Tibial artery (tissue), 4 donors: ENCODE data around the gene SLIT3.

ENCODE experiments used
- DNase-seq, 2 donors: peaks; one replicate each; pipeline ENCODE4 v3.0.0-alpha.2; 2019
- H3K27ac ChIP-seq, 2 donors: fragments of 200-600 bp; sonication (generic) in 1 of 2; 1 replicate in 1 of 2; 2 replicates in 1 of 2; pipeline ENCODE4 v1.5.1; 2018 to 2019; ENCODE audit warnings: mild to moderate bottlenecking in 1 of 2
- H3K27me3 ChIP-seq, 2 donors: fragments of 200-600 bp; sonication (generic) in 1 of 2; one replicate each; pipeline versions ENCODE4 v1.5.1 to v1.6.0; 2016 to 2019
- H3K36me3 ChIP-seq, 3 donors: fragments of 200-600 bp; sonication (generic) in 2 of 3; one replicate each; pipeline ENCODE4 v1.5.1; 2016 to 2019; ENCODE audit warnings: mild to moderate bottlenecking in 2 of 3
- H3K4me1 ChIP-seq, 4 donors: fragments of 200-600 bp; sonication (generic) in 2 of 4; 1 replicate in 3 of 4; 2 replicates in 1 of 4; pipeline ENCODE4 v1.5.1; 2016 to 2019
- H3K4me3 ChIP-seq, 2 donors: fragments of 200-600 bp; sonication (generic) in 1 of 2; 1 replicate in 1 of 2; 2 replicates in 1 of 2; pipeline ENCODE4 v1.5.1; 2018 to 2019; ENCODE audit warnings: mild to moderate bottlenecking in 2 of 2
- H3K9me3 ChIP-seq, 3 donors: fragments of 200-600 bp; sonication (generic) in 1 of 3; one replicate each; pipeline ENCODE4 v1.5.1; 2016 to 2019
- CTCF ChIP-seq, 2 experiments: fragments of 200-600 bp in 1 of 2; fragments of 450-650 bp in 1 of 2; IDR thresholded peaks; one replicate each; pipeline ENCODE4 v1.5.1; 2017 to 2019; ENCODE audit warnings: antibody characterized with exemption in 2 of 2, mild to moderate bottlenecking in 1 of 2, moderate library complexity in 1 of 2
- intact Hi-C: fragments of 100-400 bp; cut with DNase I; formaldehyde crosslinking; loops from one replicate; pipeline ENCODE4 v1.15.0; 2023; ENCODE audit warnings: low total_unique reads

SLIT3 gene

GRCh38 chr5:169164481-169164925 is 136.4 kb downstream of the SLIT3 start:
- no peaks in the 10 kb centered on the region for H3K27me3 ChIP-seq
- H3K36me3 ChIP-seq: no peaks in the 10 kb centered on the region
- H3K9me3 ChIP-seq: peaks cover 0 to under 1% (median 0%) of the 10 kb centered on the region in 3 donors
- peaks cover 0 to 66% (median 47%) of the 10 kb centered on the region in 4 donors for H3K4me1 ChIP-seq
- peak overlapping the region; percentile 31 to 48 for H3K27ac ChIP-seq
- intact Hi-C loops: no loop called here
- no peak overlapping the region for H3K4me3 ChIP-seq
- no peak for TF ChIP-seq CTCF (IDR thresholded peaks at IDR 0.05)
- DNase-seq: peak in 1 of 2 donors; percentile 82

- intact Hi-C loops: no loop called here
- Histone ChIP-seq H3K4me3 (no peak overlapping the region), H3K9me3 (peaks cover 8 to 19% (median 10%) of the 10 kb centered on the region in 3 donors), H3K27ac (peak overlapping the region; percentile 81 to 83), H3K4me1 (peaks cover 0 to 45% (median 34%) of the 10 kb centered on the region in 4 donors), H3K36me3 (no peaks in the 10 kb centered on the region), H3K27me3 (no peaks in the 10 kb centered on the region)
- DNase-seq: no peak
- TF ChIP-seq CTCF (IDR thresholded peaks at IDR 0.05): no peak
Observed at GRCh38 chr5:169162407-169162806, 138.5 kb downstream of the SLIT3 start.

GRCh38 chr5:169161022-169161680 is 139.8 kb downstream of the SLIT3 start:
- Histone ChIP-seq H3K36me3 (no peaks in the 10 kb centered on the region), H3K27ac (peak overlapping the region; percentile 81 to 83), H3K4me1 (peaks cover 0 to 43% (median 33%) of the 10 kb centered on the region in 4 donors), H3K27me3 (no peaks in the 10 kb centered on the region), H3K4me3 (peak overlapping the region; percentile 13 to 31), H3K9me3 (peaks cover 8 to 22% (median 10%) of the 10 kb centered on the region in 3 donors)
- intact Hi-C loops: no loop called here
- TF ChIP-seq CTCF (IDR thresholded peaks at IDR 0.05): no peak
- peak; percentile 75 to 88 for DNase-seq

GRCh38 chr5:169160405-169160901 is 140.5 kb downstream of the SLIT3 start:
- Histone ChIP-seq H3K4me1 (peaks cover 0 to 43% (median 33%) of the 10 kb centered on the region in 4 donors), H3K27ac (peak overlapping the region; percentile 81 to 83), H3K4me3 (peak overlapping the region; percentile 13 to 31), H3K27me3 (no peaks in the 10 kb centered on the region), H3K9me3 (peaks cover 8 to 22% (median 10%) of the 10 kb centered on the region in 3 donors), H3K36me3 (no peaks in the 10 kb centered on the region)
- intact Hi-C loops: no loop called here
- DNase-seq: peak; percentile 61 to 82
- TF ChIP-seq CTCF (IDR thresholded peaks at IDR 0.05): peak in 1 of 2 experiments; percentile 26

GRCh38 chr5:169158764-169159163 is 142.2 kb downstream of the SLIT3 start:
- no peak overlapping the region for H3K27ac ChIP-seq
- no peaks in the 10 kb centered on the region for H3K27me3 ChIP-seq
- peaks cover 0 to 30% (median 20%) of the 10 kb centered on the region in 4 donors for H3K4me1 ChIP-seq
- no peak for TF ChIP-seq CTCF (IDR thresholded peaks at IDR 0.05)
- DNase-seq: no peak
- intact Hi-C loops: no loop called here
- H3K9me3 ChIP-seq: peaks cover 8 to 22% (median 10%) of the 10 kb centered on the region in 3 donors
- H3K36me3 ChIP-seq: no peaks in the 10 kb centered on the region
- no peak overlapping the region for H3K4me3 ChIP-seq
